KMS-11 (cell line): ENCODE results near the gene CCDC88B.

ENCODE experiments used
- H2AFZ ChIP-seq: fragments of 200-600 bp; sonication (generic); 2 replicates; pipeline ENCODE4 v1.6.1; 2016; ENCODE audit warnings: antibody characterized with exemption, mixed run types, low read depth
- H3K27ac ChIP-seq: fragments of 200-600 bp; sonication (generic); 2 replicates; pipeline ENCODE4 v1.6.1; 2016; ENCODE audit warnings: mild to moderate bottlenecking, mixed run types
- H3K27me3 ChIP-seq: fragments of 200-600 bp; sonication (generic); 2 replicates; pipeline ENCODE4 v1.6.1; 2017; ENCODE audit warnings: mild to moderate bottlenecking, low read depth, mixed run types, moderate library complexity; ENCODE audit not compliant: insufficient read depth
- H3K36me3 ChIP-seq: fragments of 200-600 bp; sonication (generic); 2 replicates; pipeline ENCODE4 v1.6.1; 2017; ENCODE audit warnings: mild to moderate bottlenecking, mixed run types; ENCODE audit not compliant: insufficient read depth
- H3K4me1 ChIP-seq: fragments of 200-600 bp; sonication (generic); 2 replicates; pipeline ENCODE4 v1.6.1; 2016; ENCODE audit warnings: mild to moderate bottlenecking, low read depth, mixed run types; ENCODE audit not compliant: poor library complexity, severe bottlenecking
- H3K4me2 ChIP-seq: fragments of 200-600 bp; sonication (generic); 2 replicates; pipeline ENCODE4 v1.7.0; 2016; ENCODE audit warnings: mild to moderate bottlenecking, mixed run types
- H3K4me3 ChIP-seq: fragments of 200-600 bp; sonication (generic); IDR thresholded peaks from 2 replicates; pipeline ENCODE4 v1.6.1; 2017; ENCODE audit warnings: low read depth, low read length, mixed read lengths; ENCODE audit not compliant: insufficient read depth
- H3K79me2 ChIP-seq: fragments of 200-600 bp; sonication (generic); 2 replicates; pipeline ENCODE4 v1.6.1; 2016; ENCODE audit warnings: low read depth, mixed run types; ENCODE audit not compliant: insufficient read depth
- H3K9ac ChIP-seq: fragments of 200-600 bp; sonication (generic); 2 replicates; pipeline ENCODE4 v1.6.1; 2016; ENCODE audit warnings: mild to moderate bottlenecking, mixed run types
- H4K20me1 ChIP-seq: fragments of 200-600 bp; sonication (generic); 2 replicates; pipeline ENCODE4 v1.6.1; 2016; ENCODE audit warnings: mild to moderate bottlenecking, mixed run types; ENCODE audit not compliant: insufficient read depth
- TF ChIP-seq, protein P1 (sequence below): fragments of 200-600 bp; sonication (generic); conservative IDR thresholded peaks from 2 replicates; pipeline ENCODE4 v1.6.1; 2017; ENCODE audit warnings: low read depth, mild to moderate bottlenecking, antibody characterized with exemption, low read length, moderate library complexity, mixed read lengths

CCDC88B gene

DNA sequence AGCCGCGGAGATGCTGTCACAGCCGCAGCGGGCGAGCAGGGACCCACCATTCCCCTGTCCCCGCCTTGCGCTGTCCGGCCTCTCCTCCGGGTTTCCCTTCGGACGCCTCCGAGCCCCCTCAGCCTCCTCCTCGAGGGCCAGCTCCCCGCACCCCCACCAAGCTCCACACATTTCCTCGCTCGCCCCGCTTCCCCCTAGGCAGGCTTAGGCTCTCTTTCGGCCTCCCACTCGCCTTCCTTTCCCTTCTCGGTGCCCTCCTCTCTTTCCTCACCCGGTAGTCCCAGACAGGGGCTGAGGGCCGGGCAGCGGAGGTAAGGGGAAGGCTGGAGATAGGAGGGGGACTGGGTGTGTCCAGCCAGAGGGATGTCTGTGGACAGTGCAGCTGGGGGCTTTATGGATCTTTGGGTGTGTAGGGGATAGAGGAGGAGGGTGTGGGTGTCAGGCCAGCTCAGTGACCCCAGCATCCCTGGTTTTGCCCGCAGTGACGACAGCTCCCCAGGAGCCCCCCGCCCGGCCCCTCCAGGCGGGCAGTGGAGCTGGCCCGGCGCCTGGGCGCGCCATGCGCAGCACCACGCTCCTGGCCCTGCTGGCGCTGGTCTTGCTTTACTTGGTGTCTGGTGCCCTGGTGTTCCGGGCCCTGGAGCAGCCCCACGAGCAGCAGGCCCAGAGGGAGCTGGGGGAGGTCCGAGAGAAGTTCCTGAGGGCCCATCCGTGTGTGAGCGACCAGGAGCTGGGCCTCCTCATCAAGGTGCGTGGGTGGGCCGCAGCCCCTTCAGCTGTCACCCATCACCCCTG is 47.3 kb upstream of the CCDC88B start:
- TF ChIP-seq, protein P1, sequence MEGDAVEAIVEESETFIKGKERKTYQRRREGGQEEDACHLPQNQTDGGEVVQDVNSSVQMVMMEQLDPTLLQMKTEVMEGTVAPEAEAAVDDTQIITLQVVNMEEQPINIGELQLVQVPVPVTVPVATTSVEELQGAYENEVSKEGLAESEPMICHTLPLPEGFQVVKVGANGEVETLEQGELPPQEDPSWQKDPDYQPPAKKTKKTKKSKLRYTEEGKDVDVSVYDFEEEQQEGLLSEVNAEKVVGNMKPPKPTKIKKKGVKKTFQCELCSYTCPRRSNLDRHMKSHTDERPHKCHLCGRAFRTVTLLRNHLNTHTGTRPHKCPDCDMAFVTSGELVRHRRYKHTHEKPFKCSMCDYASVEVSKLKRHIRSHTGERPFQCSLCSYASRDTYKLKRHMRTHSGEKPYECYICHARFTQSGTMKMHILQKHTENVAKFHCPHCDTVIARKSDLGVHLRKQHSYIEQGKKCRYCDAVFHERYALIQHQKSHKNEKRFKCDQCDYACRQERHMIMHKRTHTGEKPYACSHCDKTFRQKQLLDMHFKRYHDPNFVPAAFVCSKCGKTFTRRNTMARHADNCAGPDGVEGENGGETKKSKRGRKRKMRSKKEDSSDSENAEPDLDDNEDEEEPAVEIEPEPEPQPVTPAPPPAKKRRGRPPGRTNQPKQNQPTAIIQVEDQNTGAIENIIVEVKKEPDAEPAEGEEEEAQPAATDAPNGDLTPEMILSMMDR: no peak
- no peaks in the 10 kb centered on the region for H3K4me1 ChIP-seq
- no peak overlapping the region for H3K4me2 ChIP-seq
- no peaks in the 10 kb centered on the region; the same call in 1 of the 2 replicates for H3K27me3 ChIP-seq
- H4K20me1 ChIP-seq: no peaks in the 10 kb centered on the region
- H3K79me2 ChIP-seq: no peaks in the 10 kb centered on the region
- no peak overlapping the region for H3K27ac ChIP-seq
- no peaks in the 10 kb centered on the region for H3K36me3 ChIP-seq
- H3K4me3 ChIP-seq: no peak overlapping the region
- H2AFZ ChIP-seq: no peak overlapping the region
- no peak overlapping the region for H3K9ac ChIP-seq

DNA sequence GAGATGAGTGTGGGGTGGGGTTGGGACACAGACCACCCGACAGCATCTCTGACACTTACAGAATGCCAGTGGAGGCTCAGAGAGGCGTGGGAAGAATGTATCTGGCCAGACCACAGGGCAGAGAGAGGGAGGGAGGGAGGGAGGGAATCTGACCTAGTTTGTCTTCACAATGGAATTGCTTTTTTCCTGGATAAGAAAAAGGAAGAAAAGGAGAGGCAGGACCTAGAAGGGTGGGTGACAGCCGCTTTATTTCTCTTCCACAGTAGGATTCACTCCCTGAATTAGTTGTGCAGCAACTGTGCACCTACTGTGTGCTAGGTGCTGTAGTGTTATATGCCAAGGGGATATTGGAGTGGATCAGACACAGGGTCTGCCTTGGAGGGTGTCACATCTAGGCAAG is 45.2 kb upstream of the CCDC88B start:
- Histone ChIP-seq H3K4me1 (no peaks in the 10 kb centered on the region), H3K9ac (no peak overlapping the region), H3K27ac (no peak overlapping the region), H3K27me3 (peaks cover 4% of the 10 kb centered on the region; the same call in 1 of the 2 replicates), H2AFZ (no peak overlapping the region), H3K79me2 (no peaks in the 10 kb centered on the region), H3K36me3 (no peaks in the 10 kb centered on the region), H3K4me2 (no peak overlapping the region), H3K4me3 (no peak overlapping the region), H4K20me1 (no peaks in the 10 kb centered on the region)
- TF ChIP-seq, protein P1: no peak

- H3K4me3 ChIP-seq: no peak overlapping the region
- TF ChIP-seq, protein P1: no peak
- H3K4me2 ChIP-seq: no peak overlapping the region
- H3K27ac ChIP-seq: no peak overlapping the region
- no peaks in the 10 kb centered on the region for H3K79me2 ChIP-seq
- no peak overlapping the region for H2AFZ ChIP-seq
- peaks cover 13% of the 10 kb centered on the region for H3K27me3 ChIP-seq
- H3K36me3 ChIP-seq: no peaks in the 10 kb centered on the region
- peaks cover 2% of the 10 kb centered on the region for H3K4me1 ChIP-seq
- no peaks in the 10 kb centered on the region for H4K20me1 ChIP-seq
- H3K9ac ChIP-seq: no peak overlapping the region
Measured at GRCh38 chr11:64295760-64296159, 44.2 kb upstream of the CCDC88B start.

GRCh38 chr11:64296236-64296635 is 43.8 kb upstream of the CCDC88B start:
- no peaks in the 10 kb centered on the region for H3K36me3 ChIP-seq
- H3K9ac ChIP-seq: no peak overlapping the region
- H3K4me1 ChIP-seq: peaks cover 7% of the 10 kb centered on the region
- H3K4me3 ChIP-seq: no peak overlapping the region
- H3K79me2 ChIP-seq: no peaks in the 10 kb centered on the region
- H3K27ac ChIP-seq: no peak overlapping the region
- TF ChIP-seq, protein P1: no peak
- H3K27me3 ChIP-seq: peaks cover 14% of the 10 kb centered on the region
- H3K4me2 ChIP-seq: no peak overlapping the region
- no peak overlapping the region for H2AFZ ChIP-seq
- H4K20me1 ChIP-seq: no peaks in the 10 kb centered on the region
